HL-60 (cell line): ENCODE measurements around the gene RUNX1.

Experiments
- DNase-seq, 2 experiments: peaks; one replicate each; pipeline ENCODE4 v3.0.0-alpha.2; 2010 to 2020; ENCODE audit warnings: low read depth in 1 of 2, low spot score in 1 of 2
- H3K27ac ChIP-seq: fragments of 250-450 bp; sonication (Bioruptor Pico); replicated peaks from 2 replicates; pipeline ENCODE4 v1.5.1; 2020; ENCODE audit warnings: mild to moderate bottlenecking, moderate library complexity
- H3K27me3 ChIP-seq: fragments of 250-450 bp; sonication (Bioruptor Pico); 2 replicates; pipeline ENCODE4 v1.5.1; 2021; ENCODE audit warnings: mild to moderate bottlenecking, moderate library complexity; ENCODE audit not compliant: insufficient read depth, poor library complexity, severe bottlenecking
- H3K4me3 ChIP-seq: replicated peaks from 2 replicates; pipeline ENCODE4 v1.5.1; 2011; ENCODE audit warnings: mild to moderate bottlenecking, control low read depth, low read length; ENCODE audit not compliant: insufficient read depth
- GABPA ChIP-seq: IDR thresholded peaks from 2 replicates; pipeline ENCODE4 v1.6.1; 2012; ENCODE audit warnings: low read depth
- POLR2AphosphoS5 ChIP-seq: IDR thresholded peaks from 2 replicates; pipeline ENCODE4 v1.6.1; 2012; ENCODE audit warnings: low read depth
- SPI1 ChIP-seq: IDR thresholded peaks from 2 replicates; pipeline ENCODE4 v1.6.1; 2012; ENCODE audit warnings: low read depth, mild to moderate bottlenecking, borderline replicate concordance
- TF ChIP-seq, protein P1 (sequence below): IDR thresholded peaks from 2 replicates; pipeline ENCODE4 v1.6.1; 2012; ENCODE audit warnings: low read depth; ENCODE audit not compliant: insufficient replicate concordance
- TF ChIP-seq, protein P2 (sequence below): IDR thresholded peaks from one replicate; pipeline ENCODE4 v1.5.1; 2011; ENCODE audit warnings: low read length, control low read depth, inconsistent platforms; ENCODE audit not compliant: insufficient read depth

RUNX1 gene

DNA sequence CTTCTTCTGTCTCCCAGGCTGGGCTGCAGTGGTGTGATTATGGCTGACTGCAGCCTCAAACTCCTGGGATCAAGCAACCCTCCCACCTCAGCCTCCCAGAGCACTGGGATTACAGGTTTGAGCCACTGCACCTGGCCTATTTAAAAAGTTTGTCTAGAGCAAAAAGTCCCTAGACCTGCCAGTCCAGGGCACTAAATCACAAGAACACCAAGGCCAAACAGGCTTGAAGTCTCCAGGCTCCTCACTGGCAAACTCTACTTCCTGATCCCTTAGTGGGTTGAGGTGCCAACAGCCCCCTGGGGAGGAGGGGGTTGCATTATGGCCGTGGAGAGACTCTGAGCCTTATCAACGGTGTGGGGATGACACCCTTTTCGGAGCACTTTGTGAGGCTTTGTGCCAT lies 304.3 kb downstream of the RUNX1 start:
- TF ChIP-seq GABPA, result no peak
- TF ChIP-seq, protein P1, sequence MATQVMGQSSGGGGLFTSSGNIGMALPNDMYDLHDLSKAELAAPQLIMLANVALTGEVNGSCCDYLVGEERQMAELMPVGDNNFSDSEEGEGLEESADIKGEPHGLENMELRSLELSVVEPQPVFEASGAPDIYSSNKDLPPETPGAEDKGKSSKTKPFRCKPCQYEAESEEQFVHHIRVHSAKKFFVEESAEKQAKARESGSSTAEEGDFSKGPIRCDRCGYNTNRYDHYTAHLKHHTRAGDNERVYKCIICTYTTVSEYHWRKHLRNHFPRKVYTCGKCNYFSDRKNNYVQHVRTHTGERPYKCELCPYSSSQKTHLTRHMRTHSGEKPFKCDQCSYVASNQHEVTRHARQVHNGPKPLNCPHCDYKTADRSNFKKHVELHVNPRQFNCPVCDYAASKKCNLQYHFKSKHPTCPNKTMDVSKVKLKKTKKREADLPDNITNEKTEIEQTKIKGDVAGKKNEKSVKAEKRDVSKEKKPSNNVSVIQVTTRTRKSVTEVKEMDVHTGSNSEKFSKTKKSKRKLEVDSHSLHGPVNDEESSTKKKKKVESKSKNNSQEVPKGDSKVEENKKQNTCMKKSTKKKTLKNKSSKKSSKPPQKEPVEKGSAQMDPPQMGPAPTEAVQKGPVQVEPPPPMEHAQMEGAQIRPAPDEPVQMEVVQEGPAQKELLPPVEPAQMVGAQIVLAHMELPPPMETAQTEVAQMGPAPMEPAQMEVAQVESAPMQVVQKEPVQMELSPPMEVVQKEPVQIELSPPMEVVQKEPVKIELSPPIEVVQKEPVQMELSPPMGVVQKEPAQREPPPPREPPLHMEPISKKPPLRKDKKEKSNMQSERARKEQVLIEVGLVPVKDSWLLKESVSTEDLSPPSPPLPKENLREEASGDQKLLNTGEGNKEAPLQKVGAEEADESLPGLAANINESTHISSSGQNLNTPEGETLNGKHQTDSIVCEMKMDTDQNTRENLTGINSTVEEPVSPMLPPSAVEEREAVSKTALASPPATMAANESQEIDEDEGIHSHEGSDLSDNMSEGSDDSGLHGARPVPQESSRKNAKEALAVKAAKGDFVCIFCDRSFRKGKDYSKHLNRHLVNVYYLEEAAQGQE, result no peak
- no peak for TF ChIP-seq POLR2AphosphoS5
- no peak for TF ChIP-seq SPI1
- TF ChIP-seq, protein P2, sequence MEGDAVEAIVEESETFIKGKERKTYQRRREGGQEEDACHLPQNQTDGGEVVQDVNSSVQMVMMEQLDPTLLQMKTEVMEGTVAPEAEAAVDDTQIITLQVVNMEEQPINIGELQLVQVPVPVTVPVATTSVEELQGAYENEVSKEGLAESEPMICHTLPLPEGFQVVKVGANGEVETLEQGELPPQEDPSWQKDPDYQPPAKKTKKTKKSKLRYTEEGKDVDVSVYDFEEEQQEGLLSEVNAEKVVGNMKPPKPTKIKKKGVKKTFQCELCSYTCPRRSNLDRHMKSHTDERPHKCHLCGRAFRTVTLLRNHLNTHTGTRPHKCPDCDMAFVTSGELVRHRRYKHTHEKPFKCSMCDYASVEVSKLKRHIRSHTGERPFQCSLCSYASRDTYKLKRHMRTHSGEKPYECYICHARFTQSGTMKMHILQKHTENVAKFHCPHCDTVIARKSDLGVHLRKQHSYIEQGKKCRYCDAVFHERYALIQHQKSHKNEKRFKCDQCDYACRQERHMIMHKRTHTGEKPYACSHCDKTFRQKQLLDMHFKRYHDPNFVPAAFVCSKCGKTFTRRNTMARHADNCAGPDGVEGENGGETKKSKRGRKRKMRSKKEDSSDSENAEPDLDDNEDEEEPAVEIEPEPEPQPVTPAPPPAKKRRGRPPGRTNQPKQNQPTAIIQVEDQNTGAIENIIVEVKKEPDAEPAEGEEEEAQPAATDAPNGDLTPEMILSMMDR, result no peak
- Histone ChIP-seq H3K4me3 (no peak overlapping the region), H3K27me3 (no peaks in the 10 kb centered on the region), H3K27ac (no peak overlapping the region)
- DNase-seq, result no peak

DNA sequence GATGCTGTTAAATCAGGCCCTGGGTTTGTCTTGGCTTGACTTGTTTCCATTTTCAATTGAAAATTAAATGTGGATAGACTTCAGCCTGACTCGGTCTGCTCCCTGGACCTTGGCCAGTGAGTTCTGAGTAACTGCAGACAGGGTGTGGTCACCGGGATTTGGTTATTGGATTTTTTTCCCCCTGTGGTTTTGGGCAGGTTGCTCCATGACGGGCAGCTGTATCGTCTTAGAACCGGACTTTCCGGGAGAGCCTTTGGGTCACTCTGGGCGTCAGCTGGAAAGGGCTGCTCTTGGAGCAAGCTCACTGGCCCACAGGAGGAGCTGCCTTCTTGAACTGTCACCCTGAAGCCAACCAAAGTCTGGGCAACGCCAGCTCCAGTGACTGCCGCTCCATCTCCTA lies 305.3 kb downstream of the RUNX1 start:
- no peak for DNase-seq
- Histone ChIP-seq H3K4me3 (no peak overlapping the region), H3K27me3 (no peaks in the 10 kb centered on the region), H3K27ac (no peak overlapping the region)
- TF ChIP-seq, protein P1, result no peak
- TF ChIP-seq, protein P2, result no peak
- no peak for TF ChIP-seq GABPA
- no peak for TF ChIP-seq POLR2AphosphoS5
- TF ChIP-seq SPI1, result no peak

DNA sequence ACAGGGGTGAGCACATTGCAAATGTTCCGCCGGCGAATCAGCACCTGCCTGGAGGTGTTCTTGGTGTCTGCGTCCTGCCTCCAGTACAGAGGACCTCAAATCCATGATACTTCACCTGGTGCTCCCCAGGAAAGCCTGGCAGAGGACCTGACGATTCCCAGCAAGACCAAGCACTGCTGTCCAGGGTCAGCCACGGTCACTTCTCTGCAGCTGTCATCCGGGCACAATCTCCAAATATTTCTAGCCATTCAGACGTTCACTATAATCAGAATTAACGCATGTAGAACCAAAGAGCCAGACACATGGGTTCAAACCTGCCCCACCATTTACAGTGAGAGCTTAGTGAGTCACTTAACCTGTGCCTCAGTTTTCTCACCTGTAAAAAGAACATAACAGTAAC lies 305.8 kb downstream of the RUNX1 start:
- Histone ChIP-seq H3K4me3 (no peak overlapping the region), H3K27me3 (no peaks in the 10 kb centered on the region), H3K27ac (no peak overlapping the region)
- no peak for DNase-seq
- TF ChIP-seq, protein P2, result no peak

DNA sequence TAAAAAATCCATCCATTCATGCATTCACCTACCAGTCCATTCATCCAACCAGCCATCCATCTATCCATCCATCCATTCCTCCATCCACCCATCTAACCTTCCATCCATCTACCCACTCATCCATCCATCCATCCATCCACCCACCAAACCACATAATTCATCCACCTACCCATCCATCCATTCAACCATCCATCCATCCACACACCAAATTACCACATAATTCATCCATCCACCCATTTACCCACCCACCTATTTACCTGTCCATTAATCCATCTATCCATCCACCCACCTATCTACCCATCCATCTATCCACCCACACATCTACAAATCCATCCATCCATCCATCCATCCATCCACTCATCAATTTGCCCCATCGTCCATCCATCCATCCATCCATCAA lies 308.9 kb downstream of the RUNX1 start:
- Histone ChIP-seq H3K27me3 (no peaks in the 10 kb centered on the region), H3K4me3 (no peak overlapping the region), H3K27ac (no peak overlapping the region)
- no peak for DNase-seq
- TF ChIP-seq, protein P1, result no peak
- TF ChIP-seq, protein P2, result no peak
- TF ChIP-seq SPI1 (no peak), GABPA (no peak), POLR2AphosphoS5 (no peak)
